Measurements from ENCODE around the gene EXPH5.

- no peak for TF ChIP-seq CTCF (IDR thresholded peaks at IDR 0.05)
- TF ChIP-seq POLR2A (IDR thresholded peaks at IDR 0.05), result no peak
- no peak for TF ChIP-seq POLR2AphosphoS5 (IDR thresholded peaks at IDR 0.05)
Observed at GRCh38 chr11:108486828-108487227, 106.7 kb downstream of the EXPH5 start.

Measured in sigmoid colon (tissue), 4 donors.